Endodermal cell (in vitro differentiated cells): Measurements from ENCODE around the gene TMEM164. TPM values are rescaled to one million over a fixed set of nuclear protein-coding genes. Genes with fewer than 3 reads are reported as not detected.

Experiments
- DNase-seq: peaks from one replicate; pipeline ENCODE4 v3.0.0-alpha.2; 2017
- H3K27ac ChIP-seq: 2 replicates; pipeline ENCODE4 v1.5.1; 2013; ENCODE audit warnings: mild to moderate bottlenecking, low read depth, low read length, moderate library complexity
- H3K27me3 ChIP-seq: 2 replicates; pipeline ENCODE4 v1.6.1; 2013; ENCODE audit warnings: mild to moderate bottlenecking, low read length, moderate library complexity; ENCODE audit not compliant: insufficient read depth, control insufficient read depth, poor library complexity, severe bottlenecking
- H3K36me3 ChIP-seq: 2 replicates; pipeline ENCODE4 v1.7.0; 2013; ENCODE audit warnings: mild to moderate bottlenecking, low read length, moderate library complexity; ENCODE audit not compliant: control insufficient read depth, insufficient read depth
- H3K4me1 ChIP-seq: one replicate; pipeline ENCODE4 v1.7.0; 2013; ENCODE audit warnings: low read length; ENCODE audit not compliant: control insufficient read depth, insufficient read depth
- H3K4me3 ChIP-seq: 2 replicates; pipeline ENCODE4 v1.5.1; 2013; ENCODE audit warnings: mild to moderate bottlenecking, low read length, moderate library complexity
- H3K9ac ChIP-seq: 2 replicates; pipeline ENCODE4 v1.6.1; 2013; ENCODE audit warnings: mild to moderate bottlenecking, low read length, moderate library complexity; ENCODE audit not compliant: poor library complexity, severe bottlenecking; ENCODE audit errors: extremely low read depth
- H3K9me3 ChIP-seq: 2 replicates; pipeline ENCODE4 v1.6.1; 2013; ENCODE audit warnings: mild to moderate bottlenecking, low read length, moderate library complexity; ENCODE audit not compliant: control insufficient read depth
- H3K27ac Mint-ChIP-seq: 2 replicates; pipeline ENCODE4 v1.8.0; 2020; ENCODE audit warnings: mixed read lengths
- H3K27me3 Mint-ChIP-seq: 2 replicates; pipeline ENCODE4 v1.8.0; 2021; ENCODE audit warnings: mild to moderate bottlenecking, mixed read lengths; ENCODE audit not compliant: insufficient read depth
- H3K36me3 Mint-ChIP-seq: 2 replicates; pipeline ENCODE4 v1.8.0; 2020; ENCODE audit warnings: low read depth, mixed read lengths
- H3K4me1 Mint-ChIP-seq: 2 replicates; pipeline ENCODE4 v1.8.0; 2020; ENCODE audit warnings: mixed read lengths
- H3K4me3 Mint-ChIP-seq: 2 replicates; pipeline ENCODE4 v1.8.0; 2020; ENCODE audit warnings: mild to moderate bottlenecking, moderate library complexity, mixed read lengths
- H3K9me3 Mint-ChIP-seq: 2 replicates; pipeline ENCODE4 v1.8.0; 2020; ENCODE audit warnings: mild to moderate bottlenecking, mixed read lengths
- WGBS, 2 experiments: methylation state at CpG; one replicate each; pipeline versions ENCODE4 v1.1.5 to v1.1.7; 2013; ENCODE audit warnings: missing lambda C conversion rate in 2 of 2, mixed read lengths in 1 of 2; ENCODE audit not compliant: insufficient coverage in 1 of 2, insufficient read length in 1 of 2; 5-methylcytosine and 5-hydroxymethylcytosine counted together
- total RNA-seq, 2 donors: library from RNA; stranded (reverse); fragmentation: NEBNext Ultra II Directional in 1 of 2; extraction: Animal tissue kit (Norgen Biotek cat#: 25700) in 1 of 2; gene quantifications; 2 replicates in 1 of 2; 3 replicates in 1 of 2; pipeline ENCODE4 v1.2.1, GENCODE V29; 2021
- TF ChIP-seq, protein P1 (sequence below): fragments of 200-600 bp; sonication (generic); conservative IDR thresholded peaks from 2 replicates; pipeline ENCODE4 v1.5.0; 2021; ENCODE audit warnings: antibody characterized with exemption, mild to moderate bottlenecking

Gene TMEM164
- total RNA-seq, 2 donors from 2014 or later, result 30.4 to 50.7 TPM

- peaks cover 19% of the 10 kb centered on the region for H3K27me3 Mint-ChIP-seq
- H3K9me3 Mint-ChIP-seq, result no peaks in the 10 kb centered on the region
- Histone ChIP-seq H3K9me3 (no peaks in the 10 kb centered on the region), H3K27ac (no peak overlapping the region), H3K36me3 (no peaks in the 10 kb centered on the region), H3K9ac (no peak overlapping the region), H3K4me1 (peaks cover 8% of the 10 kb centered on the region), H3K4me3 (no peak overlapping the region), H3K27me3 (no peaks in the 10 kb centered on the region)
- no peak overlapping the region for H3K27ac Mint-ChIP-seq
- H3K36me3 Mint-ChIP-seq, result no peaks in the 10 kb centered on the region
- H3K4me3 Mint-ChIP-seq, result no peak overlapping the region
- TF ChIP-seq, protein P1, sequence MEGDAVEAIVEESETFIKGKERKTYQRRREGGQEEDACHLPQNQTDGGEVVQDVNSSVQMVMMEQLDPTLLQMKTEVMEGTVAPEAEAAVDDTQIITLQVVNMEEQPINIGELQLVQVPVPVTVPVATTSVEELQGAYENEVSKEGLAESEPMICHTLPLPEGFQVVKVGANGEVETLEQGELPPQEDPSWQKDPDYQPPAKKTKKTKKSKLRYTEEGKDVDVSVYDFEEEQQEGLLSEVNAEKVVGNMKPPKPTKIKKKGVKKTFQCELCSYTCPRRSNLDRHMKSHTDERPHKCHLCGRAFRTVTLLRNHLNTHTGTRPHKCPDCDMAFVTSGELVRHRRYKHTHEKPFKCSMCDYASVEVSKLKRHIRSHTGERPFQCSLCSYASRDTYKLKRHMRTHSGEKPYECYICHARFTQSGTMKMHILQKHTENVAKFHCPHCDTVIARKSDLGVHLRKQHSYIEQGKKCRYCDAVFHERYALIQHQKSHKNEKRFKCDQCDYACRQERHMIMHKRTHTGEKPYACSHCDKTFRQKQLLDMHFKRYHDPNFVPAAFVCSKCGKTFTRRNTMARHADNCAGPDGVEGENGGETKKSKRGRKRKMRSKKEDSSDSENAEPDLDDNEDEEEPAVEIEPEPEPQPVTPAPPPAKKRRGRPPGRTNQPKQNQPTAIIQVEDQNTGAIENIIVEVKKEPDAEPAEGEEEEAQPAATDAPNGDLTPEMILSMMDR, result no peak
- 91 to 100% methylated on average over 1 to 3 of the region's 4 CpGs for WGBS, 2 experiments
- H3K4me1 Mint-ChIP-seq, result peaks cover 58% of the 10 kb centered on the region
- DNase-seq, result no peak
Measured at GRCh38 chrX:110044346-110045249, 41.7 kb downstream of the TMEM164 start.

DNA sequence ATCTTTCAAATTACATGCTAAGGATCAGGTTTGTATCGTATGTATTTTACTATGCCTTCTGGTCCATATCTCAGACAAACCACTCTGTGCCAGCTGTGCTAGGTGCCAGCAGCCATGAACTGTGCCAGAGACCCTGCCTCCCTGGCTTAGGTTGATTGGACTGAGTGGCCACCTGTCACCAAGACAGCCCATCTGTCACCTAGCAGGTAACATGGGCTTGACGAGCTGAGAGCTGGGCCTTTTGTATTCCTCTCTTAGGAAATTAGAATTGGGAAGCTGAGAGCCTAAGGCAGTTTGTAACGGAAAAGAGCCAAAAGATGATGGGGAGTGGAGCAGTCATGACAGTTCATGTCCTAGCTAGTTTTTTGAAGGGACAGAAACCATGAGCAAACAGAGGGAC is 42.5 kb downstream of the TMEM164 start:
- DNase-seq, result no peak
- Mint-ChIP-seq H3K27me3 (peaks cover 21% of the 10 kb centered on the region), H3K27ac (peak overlapping the region; percentile 32), H3K36me3 (no peaks in the 10 kb centered on the region), H3K9me3 (no peaks in the 10 kb centered on the region), H3K4me3 (no peak overlapping the region), H3K4me1 (peaks cover 51% of the 10 kb centered on the region)
- WGBS, 2 experiments, result 74% methylated on average over 3 of the region's 3 CpGs; no CpG with 5 or more reads in 1 of the 2 experiments
- Histone ChIP-seq H3K4me3 (no peak overlapping the region), H3K27me3 (no peaks in the 10 kb centered on the region), H3K9me3 (no peaks in the 10 kb centered on the region), H3K9ac (no peak overlapping the region), H3K36me3 (no peaks in the 10 kb centered on the region), H3K27ac (no peak overlapping the region), H3K4me1 (peaks cover 8% of the 10 kb centered on the region)
- TF ChIP-seq, protein P1, result no peak

- Mint-ChIP-seq H3K27ac (peak overlapping the region; percentile 32), H3K4me1 (peaks cover 48% of the 10 kb centered on the region), H3K27me3 (peaks cover 21% of the 10 kb centered on the region), H3K4me3 (no peak overlapping the region), H3K36me3 (no peaks in the 10 kb centered on the region), H3K9me3 (no peaks in the 10 kb centered on the region)
- Histone ChIP-seq H3K4me3 (no peak overlapping the region), H3K27ac (no peak overlapping the region), H3K27me3 (no peaks in the 10 kb centered on the region), H3K4me1 (peaks cover 8% of the 10 kb centered on the region), H3K9me3 (no peaks in the 10 kb centered on the region), H3K9ac (no peak overlapping the region), H3K36me3 (no peaks in the 10 kb centered on the region)
- TF ChIP-seq, protein P1, result peak; percentile 40
- WGBS, 2 experiments, result 24% methylated on average over 4 of the region's 4 CpGs; no CpG with 5 or more reads in 1 of the 2 experiments
- DNase-seq, result no peak
Measured at GRCh38 chrX:110046001-110046400, 43.1 kb downstream of the TMEM164 start.
